GM12891 (cell line): ENCODE results near the gene AGGF1.

Source experiments
- POLR2A ChIP-seq: IDR thresholded peaks from 2 replicates; pipeline ENCODE4 v1.6.1; 2011; ENCODE audit warnings: low read depth, low read length, control low read depth
- POLR2AphosphoS5 ChIP-seq: IDR thresholded peaks from 2 replicates; pipeline ENCODE4 v1.6.1; 2011; ENCODE audit warnings: low read depth, low read length, control low read depth

DNA sequence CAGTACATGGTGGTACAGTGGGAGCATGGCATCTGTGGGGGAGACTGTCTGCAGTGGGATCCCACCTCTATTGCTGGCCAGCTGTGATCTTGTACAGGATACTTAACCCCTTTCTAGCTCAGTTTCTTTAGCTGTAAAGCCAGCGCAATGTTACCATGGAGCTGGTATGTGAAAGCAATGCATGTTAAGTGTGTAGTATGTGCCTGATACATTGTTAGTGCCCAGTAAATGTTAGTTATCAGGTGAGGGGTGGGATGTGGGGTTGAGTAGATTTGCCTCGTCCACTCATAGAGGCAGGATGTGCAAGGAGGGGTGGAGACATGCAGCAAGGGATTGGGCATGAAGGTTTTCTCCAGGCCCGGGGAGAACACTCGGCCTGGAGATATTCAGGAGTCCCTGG lies 44.5 kb downstream of the AGGF1 start:
- TF ChIP-seq POLR2AphosphoS5 (no peak), POLR2A (no peak)
